T-helper 9 cell (primary cell): ENCODE data around the gene TMSB4X.
"Not testable (repeated sequence)": the region's sequence is repeated elsewhere in the genome, so short reads cannot be mapped to it uniquely, and the experiment has no call there.

ENCODE experiments used
- DNase-seq: peaks from one replicate; pipeline ENCODE4 v3.0.0-alpha.2; 2020

TMSB4X gene

GRCh38 chrX:12997906-12998687 lies 23.2 kb downstream of the TMSB4X start:
- DNase-seq, result no peak

- no peak for DNase-seq
Observed at GRCh38 chrX:12999422-12999821, 24.5 kb downstream of the TMSB4X start.

- no peak for DNase-seq
Observed at GRCh38 chrX:13000301-13000811, 25.4 kb downstream of the TMSB4X start.

- no peak for DNase-seq
Observed at GRCh38 chrX:13001097-13001496, 26.2 kb downstream of the TMSB4X start.

- no peak for DNase-seq
Observed at GRCh38 chrX:13001961-13002671, 27.2 kb downstream of the TMSB4X start.

- no peak for DNase-seq
Observed at GRCh38 chrX:13005661-13006473, 31.0 kb downstream of the TMSB4X start.

- no peak for DNase-seq
Observed at GRCh38 chrX:13007519-13008188, 32.7 kb downstream of the TMSB4X start.

- DNase-seq, result no peak
Observed at GRCh38 chrX:13008189-13008533, 33.3 kb downstream of the TMSB4X start.

GRCh38 chrX:13008851-13009250 lies 33.9 kb downstream of the TMSB4X start:
- no peak for DNase-seq

GRCh38 chrX:13009273-13009672 lies 34.4 kb downstream of the TMSB4X start:
- DNase-seq, result no peak

- no peak for DNase-seq
Observed at GRCh38 chrX:13009844-13010243, 34.9 kb downstream of the TMSB4X start.

GRCh38 chrX:13010546-13010945 lies 35.6 kb downstream of the TMSB4X start:
- DNase-seq, result no peak

GRCh38 chrX:13013363-13014110 lies 38.6 kb downstream of the TMSB4X start:
- no peak for DNase-seq

- no peak for DNase-seq
Observed at GRCh38 chrX:13014111-13015096, 39.5 kb downstream of the TMSB4X start.

- DNase-seq, result no peak
Observed at GRCh38 chrX:13015536-13016236, 40.8 kb downstream of the TMSB4X start.

GRCh38 chrX:13016731-13017130 lies 41.8 kb downstream of the TMSB4X start:
- not testable (repeated sequence) for DNase-seq

GRCh38 chrX:13022926-13023325 lies 48.0 kb downstream of the TMSB4X start:
- DNase-seq, result no peak

- no peak for DNase-seq
Observed at GRCh38 chrX:13023567-13023966, 48.7 kb downstream of the TMSB4X start.

- no peak for DNase-seq
Observed at GRCh38 chrX:13023979-13024378, 49.1 kb downstream of the TMSB4X start.

- DNase-seq, result no peak
Observed at GRCh38 chrX:13024986-13025385, 50.1 kb downstream of the TMSB4X start.
